GM18507 (cell line): ENCODE data around the gene RNF212.

Source experiments
- DNase-seq: peaks from one replicate; pipeline ENCODE4 v3.0.0; 2011; ENCODE audit warnings: low read depth; ENCODE audit not compliant: insufficient read length; ENCODE audit errors: extremely low spot score
- FAIRE-seq: peaks from 2 replicates; lab custom pipeline; 2011; peaks lifted over from hg19 to GRCh38; lab: Jason Lieb, UNC

Gene RNF212

DNA sequence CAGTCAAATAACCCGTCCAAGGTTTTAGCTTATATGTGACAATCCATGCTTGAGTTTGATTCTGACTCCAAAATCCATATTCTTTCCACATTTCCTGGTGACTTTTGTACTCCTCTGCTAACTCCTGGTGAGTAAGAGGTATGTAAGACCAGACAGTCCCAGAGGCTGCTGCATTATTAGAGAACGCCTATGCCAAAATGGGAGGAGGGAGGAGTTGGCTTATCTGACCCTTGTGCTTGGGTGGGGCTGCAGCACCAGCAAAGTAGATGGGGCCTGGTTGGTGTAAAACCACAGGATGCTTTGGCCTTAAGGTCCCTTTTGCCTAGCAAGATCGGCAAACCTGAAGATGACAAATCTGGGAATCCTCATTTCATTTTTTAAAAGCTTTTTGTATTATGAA, 9.1 kb upstream of the RNF212 start:
- FAIRE-seq (no peak), DNase-seq (no peak)

DNA sequence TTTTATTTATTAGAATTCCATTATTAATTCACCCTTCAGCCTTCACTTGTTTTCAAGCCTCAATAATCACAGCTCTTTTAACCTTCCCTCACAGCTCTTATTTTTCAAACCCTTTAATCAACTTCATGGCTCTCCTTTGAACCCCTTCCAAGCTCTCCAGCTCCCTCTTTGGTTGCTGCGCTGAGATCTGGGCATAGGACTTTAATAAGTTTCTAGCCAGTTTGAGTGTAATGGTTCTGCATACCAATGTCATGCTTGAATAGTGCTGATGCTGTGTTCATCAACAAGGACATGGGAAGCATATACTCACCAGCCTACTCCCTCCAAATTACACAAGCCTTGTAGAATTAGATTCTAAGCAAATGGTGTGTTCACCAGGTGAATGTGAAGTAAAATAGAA, 3.5 kb upstream of the RNF212 start:
- FAIRE-seq = no peak

DNA sequence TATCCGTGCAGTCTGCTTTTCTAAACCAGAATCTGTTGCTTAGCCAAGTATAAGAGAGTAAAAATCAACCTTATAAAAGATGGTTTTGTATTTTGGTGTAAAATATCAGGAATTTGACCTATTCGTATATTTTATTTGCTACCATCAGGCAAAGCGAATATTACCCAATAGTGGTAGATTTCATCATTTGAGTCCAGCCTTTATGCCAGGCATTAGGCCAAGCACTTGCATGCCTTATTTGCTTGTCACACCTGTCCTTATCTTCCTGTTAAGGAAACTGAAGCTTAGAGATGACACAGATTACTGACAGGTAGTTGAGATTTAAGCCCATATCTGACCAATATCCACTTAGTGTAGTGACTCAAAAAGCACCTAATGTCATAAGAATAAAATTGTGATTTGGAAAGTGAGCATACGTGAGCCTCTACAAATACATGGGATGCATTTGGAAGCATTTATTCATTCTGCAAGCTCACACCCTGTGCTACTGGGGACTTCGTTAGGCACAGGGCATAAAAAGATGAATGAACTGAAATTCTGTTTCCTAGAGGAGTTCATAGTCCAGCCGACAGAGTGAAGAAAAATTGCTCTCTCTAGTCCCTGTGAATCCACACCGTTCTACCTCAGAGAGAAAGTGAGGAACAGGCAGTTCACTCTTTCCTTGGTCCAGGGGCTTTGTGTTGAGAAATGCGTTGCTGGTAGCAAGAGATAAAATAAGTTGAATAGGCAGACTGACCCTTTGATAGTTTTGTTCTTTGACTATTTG, 2.3 kb upstream of the RNF212 start:
- FAIRE-seq (no peak), DNase-seq (no peak)

More for the DNA sequence above, 3.5 kb upstream of the RNF212 start:
- DNase-seq = no peak

DNA sequence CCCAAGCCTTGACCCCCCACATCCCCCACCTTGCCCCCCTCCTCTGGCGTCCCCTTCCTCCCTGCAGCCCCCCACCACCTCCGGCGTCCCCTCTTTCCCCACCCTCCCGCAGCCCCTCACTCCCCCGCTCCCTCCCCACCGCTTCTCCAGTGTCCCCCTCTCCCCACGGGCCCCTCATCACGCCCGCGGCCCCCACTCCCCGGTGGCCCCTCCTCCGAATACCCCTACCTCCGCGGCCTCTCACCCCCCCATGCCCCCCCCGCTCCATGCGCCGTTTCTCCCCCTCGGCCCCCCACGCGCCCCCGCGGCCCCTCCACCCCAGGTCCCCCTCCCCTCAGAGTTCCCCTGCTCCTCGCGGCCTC, 562 bp downstream of the RNF212 start:
- DNase-seq (no peak), FAIRE-seq (no peak)

DNA sequence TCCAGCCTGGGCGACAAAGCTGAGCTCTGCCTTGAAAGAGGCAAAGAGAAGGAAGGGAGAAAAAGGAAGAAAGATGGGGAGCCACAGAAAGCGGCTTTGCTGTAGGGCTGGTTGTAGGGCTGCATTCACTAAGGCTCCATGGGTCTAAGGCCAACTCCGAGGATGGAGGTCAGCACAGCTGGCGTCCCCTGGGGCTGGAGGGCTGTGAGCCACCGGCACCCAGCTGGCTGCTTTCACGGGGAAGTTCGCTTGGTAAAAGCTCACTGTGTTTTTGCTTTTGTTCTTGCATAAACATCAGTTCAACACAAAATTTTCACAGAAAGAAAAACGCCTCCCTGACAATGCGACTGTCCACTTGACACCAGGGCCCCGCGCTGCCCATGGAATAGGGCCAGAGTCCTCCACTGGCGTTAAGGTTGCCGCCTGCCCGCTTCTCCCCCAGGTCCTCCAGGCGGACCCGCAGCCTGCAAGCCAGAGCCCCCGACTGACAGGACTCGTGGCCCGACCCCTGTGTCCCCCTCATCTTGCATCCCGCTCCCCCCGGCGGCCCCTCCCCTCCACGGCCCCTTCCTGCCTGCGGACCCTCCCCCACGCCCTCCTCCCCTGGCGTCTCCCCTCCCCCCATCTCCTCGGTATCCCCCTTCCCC, 1.1 kb downstream of the RNF212 start:
- DNase-seq (no peak), FAIRE-seq (no peak)

DNA sequence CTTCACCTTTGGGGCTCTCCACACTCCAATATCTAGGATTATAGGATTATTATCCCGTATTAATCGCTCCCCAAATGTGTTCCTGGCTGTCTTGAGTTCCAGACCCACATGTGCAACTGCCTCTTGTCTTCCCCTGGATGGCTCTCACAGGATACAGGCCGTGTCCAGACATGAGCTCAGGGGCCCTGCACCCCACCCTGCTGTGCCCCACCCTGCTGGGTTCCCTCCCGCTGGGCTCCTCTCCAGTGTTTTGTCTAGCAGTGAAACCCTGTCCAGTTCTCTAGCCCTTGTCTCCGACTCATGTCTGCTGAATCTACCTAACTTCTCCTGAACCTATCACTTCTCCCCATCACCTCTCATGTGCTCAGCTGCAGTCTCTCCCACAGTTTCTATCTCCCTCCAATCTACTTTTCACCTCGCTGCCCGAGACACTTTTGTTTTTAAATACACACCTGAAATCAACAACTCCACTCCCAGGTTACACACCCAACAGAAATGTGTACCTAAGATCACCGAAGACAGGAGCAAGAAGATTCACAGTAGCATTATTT, 2.0 kb downstream of the RNF212 start:
- FAIRE-seq = no peak
- no peak for DNase-seq

DNA sequence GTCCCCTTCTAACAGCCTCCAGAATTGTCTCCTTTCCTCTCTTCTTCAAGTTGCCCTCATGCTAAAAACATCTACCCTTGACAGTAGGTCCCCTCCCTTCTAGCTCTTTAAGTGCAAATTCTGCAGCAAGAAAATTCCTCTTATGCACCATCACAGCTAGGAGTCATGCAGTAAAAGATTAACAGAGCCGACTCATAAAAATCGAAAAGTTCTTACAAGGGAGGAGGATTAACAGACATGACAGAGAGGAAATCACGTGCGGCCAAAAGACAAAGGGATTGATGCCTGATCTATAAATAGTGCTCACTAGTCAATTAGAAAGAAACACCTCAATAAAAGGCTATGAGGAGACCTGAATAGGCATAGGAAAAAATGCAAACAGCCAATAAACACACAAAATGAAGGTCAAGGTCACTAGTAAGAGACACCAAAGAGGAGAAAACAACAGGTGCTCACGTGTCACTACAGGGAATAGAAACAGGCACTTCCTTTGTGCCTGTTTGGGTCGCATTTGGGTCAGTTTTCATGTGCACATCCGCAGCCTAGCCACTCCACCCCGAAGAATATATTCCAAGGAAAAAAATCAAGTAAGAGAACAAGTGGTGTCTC, 3.4 kb downstream of the RNF212 start:
- no peak for DNase-seq
- FAIRE-seq = no peak

DNA sequence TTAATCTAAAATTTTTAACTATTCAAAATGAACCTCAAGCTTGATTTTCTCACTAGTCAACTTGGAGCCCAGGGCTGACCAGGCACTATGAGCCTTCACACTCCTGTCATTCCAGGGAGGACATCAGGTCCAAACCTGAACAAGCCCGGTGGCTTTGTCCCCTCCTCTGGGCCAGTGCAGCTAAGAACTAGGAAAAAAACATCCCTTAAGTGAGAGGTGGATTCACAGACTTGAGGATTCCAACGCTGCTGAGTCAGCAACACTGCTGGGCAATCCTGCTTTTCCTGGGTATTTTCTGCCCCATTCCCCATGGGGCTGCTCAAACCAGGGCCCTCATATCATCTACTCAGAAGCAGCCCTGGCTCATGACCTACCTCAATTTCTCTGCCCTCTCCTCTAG, 4.0 kb downstream of the RNF212 start:
- DNase-seq (no peak), FAIRE-seq (no peak)

DNA sequence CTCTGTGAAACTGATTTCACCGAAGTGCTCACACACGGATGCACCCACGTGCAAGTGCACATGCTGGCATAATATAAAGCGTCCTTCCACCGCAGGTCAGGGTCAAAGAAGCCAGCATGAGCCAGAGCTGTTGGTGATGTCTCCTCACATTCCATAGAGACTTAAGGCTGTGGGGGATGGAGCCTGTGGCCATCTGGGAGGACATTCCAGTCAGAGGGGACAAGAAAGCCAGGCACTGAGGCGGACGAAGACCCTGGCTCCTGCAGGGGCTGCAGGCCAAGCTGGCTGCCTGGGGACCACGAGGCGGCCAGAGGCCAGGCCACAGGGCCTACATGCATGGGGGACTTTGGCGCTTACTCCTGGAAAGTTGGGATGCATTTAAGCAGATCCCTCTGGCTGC, 7.7 kb downstream of the RNF212 start:
- no peak for FAIRE-seq
- no peak for DNase-seq

DNA sequence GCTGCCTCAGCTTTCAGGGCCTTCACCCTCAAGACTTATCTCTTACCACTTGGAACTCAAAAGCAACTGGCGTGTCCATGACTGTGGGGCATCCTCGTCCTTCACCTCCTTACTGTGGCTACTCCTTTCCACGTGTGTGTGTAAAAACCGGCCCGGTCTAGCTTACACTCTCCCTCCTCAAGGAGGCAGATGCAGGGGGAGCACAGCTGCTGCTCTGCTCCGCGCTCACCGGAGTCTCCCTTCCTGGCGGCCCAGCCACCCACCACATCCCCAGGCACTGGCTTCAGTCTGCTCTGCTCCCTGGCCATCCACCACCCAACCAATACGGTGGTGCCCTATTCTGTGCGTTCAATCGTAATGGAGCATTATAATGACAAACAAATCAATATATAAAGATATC, 8.3 kb downstream of the RNF212 start:
- no peak for FAIRE-seq
- no peak for DNase-seq

DNA sequence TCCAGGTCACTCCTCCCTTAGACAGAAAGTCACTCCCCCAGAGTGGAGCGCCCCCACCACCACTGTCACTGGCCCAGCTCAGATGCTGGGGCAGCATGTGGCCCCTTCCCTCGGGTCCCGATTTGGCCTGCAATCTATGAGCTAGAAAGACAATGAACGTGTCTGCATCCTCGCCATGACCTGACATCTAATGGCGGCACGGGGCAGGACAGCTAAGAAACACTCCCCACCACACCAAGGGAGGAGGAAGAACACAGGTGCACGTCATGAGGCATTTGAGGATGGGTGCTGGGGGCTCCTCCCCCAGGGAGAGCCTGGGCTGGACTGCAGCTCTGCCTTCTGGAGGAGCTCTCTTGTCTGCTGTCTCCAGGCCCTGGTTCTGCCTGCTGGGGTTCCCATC, 8.7 kb downstream of the RNF212 start:
- FAIRE-seq (no peak), DNase-seq (no peak)

DNA sequence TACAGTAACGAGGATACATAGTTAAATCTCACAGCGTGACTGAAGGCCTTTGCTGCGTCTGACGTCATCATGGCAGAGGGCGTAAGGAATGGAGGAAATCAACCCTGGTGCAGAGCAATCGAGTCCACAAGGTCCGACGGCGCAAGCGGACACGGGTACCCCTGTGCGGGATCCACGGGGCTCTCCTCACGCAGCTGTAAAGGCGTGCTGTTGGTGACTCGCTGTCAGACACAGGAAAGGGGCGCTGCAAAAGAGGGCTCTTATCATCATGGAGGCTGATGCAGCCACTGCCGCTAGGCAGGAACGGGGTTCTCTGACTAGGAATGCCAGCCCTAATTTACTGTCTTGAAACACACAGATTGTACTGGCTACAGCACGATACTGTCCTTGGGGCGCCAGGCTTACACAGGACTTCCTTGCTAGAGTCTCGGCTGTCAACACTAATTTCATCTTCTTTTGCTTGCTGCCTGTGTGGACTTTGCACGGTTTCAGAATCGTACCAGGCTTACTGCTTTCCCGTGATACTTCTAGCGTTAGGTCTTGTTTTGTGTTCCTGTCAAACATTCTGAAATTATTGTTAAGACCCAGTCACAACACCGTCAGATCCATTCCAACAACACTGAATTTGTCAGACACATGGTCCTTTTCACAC, 13.6 kb downstream of the RNF212 start:
- FAIRE-seq (no peak), DNase-seq (no peak)

DNA sequence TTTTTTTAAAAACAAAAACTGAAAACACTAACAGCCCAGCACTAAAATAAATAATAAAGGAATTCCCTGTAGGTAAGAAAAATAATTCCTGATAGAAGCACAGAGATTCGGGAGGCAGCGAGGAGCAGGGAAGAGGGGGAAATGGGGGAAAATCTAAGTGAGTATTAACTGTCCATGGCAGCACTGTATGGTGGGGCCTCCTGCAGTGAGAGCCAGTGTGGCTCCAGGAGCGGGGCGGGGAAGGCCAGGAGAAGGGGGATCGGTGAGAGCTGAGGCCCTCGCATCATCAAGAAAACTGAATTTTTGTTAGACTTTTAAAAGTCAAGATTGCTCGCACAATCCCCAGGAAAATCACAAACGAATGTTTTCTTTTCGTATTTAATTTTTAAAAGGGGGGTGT, 14.1 kb downstream of the RNF212 start:
- DNase-seq = no peak
- no peak for FAIRE-seq

DNA sequence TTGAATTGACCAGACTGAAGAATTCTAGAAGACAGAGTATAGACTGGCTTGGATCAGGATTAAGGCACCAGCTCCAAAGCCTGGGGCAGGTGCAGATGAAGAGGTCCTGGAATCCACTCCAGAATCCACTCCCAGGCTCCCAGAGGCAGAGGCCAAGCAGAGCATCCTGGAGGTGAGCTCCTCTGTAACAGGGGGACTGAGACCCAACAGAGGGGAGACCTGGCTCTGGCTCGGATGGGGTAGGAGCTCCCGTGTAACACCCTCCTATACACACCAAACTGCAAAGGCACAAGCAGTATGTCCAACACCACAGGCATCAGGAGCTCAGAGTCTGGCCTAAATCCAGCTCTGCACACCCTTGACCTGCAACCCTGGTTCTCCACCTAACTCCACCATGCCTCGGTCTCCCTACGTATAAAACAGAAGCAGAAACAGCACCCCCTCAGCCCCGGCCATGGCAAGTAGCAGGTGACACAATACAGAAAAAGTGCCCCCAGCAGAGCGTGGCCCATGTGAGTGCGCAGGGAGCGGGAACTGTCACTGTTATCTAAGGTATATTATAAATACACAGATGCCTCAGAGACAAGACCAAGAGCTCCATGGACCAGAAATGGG, 14.9 kb downstream of the RNF212 start:
- DNase-seq (no peak), FAIRE-seq (no peak)

DNA sequence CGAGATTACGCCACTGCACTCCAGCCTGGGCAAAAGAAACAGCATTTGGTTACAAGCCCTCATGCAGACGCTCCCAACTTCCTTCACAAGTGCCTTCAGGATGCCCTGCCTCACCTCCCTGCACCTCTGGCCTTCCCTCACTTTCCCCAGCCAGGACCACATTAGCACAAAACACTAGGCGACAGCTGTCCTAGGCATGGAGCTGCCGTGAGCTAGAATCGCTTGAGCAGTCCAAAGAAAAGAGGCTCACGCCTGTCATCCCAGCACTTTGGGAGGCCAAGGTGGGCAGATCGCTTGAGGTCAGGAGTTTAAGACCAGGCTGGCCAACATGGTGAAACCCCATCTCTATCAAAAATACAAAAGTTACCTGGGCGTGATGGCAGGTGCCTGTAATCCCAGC, 15.8 kb downstream of the RNF212 start:
- FAIRE-seq (no peak), DNase-seq (no peak)

DNA sequence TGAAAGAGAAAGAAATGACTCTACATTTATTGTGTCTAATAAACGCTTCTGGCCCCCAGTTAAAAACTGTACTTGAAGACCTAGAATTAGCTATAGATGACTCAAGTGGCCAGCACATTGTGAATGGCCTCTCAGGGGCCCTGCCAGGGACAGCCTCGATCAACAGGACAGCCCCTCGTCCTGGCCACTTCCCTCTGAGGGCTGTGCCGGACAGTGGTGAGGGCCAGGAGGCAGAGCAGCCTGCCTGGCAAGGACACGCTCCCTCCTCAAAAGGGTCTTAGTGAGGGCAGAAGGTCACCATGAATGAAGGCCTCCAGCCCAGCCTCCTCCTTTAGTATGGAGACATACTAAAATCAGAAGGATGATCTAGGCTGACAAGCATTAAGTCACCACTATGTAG, 16.5 kb downstream of the RNF212 start:
- FAIRE-seq (no peak), DNase-seq (no peak)

DNA sequence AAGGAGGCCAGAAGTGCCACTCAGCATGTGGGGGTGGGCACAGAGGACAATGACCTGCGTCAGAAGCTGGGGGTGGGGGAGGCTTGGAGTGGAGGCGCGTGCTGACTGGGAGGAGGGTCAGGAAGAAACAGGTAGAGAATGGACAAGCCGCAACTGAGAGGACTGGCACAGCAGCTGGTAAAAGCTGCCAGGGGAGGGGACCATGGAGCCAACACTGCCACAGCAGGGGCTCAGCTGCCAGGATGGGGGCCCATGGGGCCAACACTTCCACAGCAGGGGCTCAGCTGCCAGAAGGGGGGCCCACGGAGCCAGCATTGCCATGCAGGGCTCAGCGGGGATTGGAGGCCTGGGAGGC, 19.1 kb downstream of the RNF212 start:
- no peak for FAIRE-seq

DNA sequence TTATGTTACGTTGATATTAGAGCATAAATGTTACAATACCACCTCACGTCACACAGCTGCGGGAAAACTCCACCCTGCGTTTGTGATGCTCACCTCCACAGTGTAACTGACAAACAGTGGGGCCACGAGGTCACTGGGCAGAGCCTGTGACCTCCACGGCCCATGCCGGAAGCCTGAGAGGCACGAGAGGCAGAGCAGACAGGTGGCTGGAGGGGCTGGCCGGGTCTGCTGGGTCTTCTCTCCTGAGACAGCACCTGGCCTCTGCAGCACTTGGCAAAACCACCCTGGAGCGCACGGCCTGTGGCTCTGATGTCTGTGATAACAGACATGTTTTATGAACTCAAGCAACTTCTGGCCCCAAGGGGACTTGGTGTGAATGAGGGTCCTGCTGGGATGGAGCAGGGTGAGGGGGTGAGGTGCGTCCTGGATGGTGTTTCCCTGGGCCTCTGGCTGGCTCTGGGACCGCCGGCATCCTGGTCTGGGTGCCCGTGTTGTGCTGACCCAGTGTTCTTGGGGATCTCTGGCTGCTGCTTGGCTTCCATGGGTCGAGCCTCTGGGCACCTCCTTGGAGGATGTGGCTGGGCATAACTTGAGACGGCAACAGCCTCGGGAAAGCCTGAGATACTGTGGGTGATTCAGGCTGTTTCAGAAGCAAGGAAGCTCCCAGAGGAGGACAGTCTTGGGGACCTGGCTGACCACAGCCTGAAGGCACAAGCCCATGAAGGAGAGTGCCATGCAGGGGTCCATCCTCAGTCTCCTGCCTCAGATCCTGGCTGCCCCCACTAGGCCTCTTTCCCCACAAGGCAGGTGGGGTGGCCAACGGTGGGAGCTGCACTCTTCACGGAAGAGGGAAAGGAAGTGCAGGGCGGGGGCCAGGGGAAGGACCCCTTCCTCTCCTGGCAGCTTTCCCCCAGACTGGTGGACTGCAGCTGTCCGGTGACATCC, 19.7 kb downstream of the RNF212 start:
- FAIRE-seq (no peak), DNase-seq (no peak)

More for the DNA sequence above, 19.1 kb downstream of the RNF212 start:
- DNase-seq = no peak

DNA sequence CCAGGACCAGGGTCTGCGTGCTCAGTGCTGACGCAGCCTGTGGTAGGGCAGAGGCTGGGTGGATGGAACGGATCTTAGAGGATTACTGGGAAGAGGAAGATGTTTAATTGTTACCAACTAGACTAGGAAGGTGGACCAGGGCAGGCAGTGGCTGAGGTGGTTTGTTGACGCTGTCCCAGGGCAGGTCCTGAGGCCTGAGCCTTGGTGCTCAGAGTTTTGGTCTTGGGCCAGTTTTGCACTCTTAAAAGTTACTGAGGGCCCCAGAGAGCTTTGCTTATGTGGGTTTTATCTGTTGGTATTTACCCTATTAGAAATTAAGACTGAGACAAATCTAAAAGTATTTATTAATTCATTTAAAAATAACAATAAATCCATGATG, 20.4 kb downstream of the RNF212 start:
- FAIRE-seq (no peak), DNase-seq (no peak)
